Epithelial cell of prostate (primary cell): ENCODE data around the gene ITPK1.

ENCODE experiments used
- DNase-seq: peaks from one replicate; pipeline ENCODE4 v3.0.0-alpha.2; 2011; ENCODE audit warnings: low read depth, low spot score
- H3K27ac ChIP-seq: fragments of 450-650 bp; 2 replicates; pipeline ENCODE4 v1.5.1; 2017; ENCODE audit warnings: mild to moderate bottlenecking

The ITPK1 gene

GRCh38 chr14:93089521-93090269, 26.0 kb downstream of the ITPK1 start:
- no peak overlapping the region for H3K27ac ChIP-seq

DNA sequence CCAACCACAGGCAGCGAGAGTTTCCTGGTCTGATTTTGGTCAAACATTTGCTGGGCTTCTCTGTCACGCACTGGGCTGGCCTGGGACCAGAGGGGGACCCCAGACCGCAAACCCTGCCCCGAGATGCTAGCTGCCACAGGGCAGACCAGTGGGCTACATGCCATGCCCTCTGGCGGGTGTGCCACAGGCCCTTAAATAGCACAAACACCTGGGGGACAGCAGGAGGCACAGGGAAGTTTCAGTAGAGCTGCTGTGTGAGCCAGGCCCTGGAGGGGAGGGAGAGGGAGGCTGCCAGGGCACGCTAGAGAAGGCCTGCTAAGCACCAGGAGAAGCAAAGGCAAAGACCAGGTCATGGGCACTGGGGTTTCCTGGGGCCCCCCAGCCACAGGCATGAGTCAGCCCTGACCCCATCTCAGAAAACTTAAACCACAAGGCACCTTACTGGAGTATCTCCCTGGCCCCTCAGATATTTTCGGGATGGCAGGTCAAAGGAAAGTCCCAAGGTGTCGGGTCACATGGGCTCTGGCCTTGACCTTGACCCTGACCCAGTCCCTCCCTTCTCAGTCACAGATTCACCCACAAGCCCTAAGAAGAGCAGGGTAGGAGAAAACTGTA, 29.2 kb downstream of the ITPK1 start:
- no peak for DNase-seq
- H3K27ac ChIP-seq: peak overlapping the region; percentile 82

More at GRCh38 chr14:93089521-93090269, 26.0 kb downstream of the ITPK1 start:
- DNase-seq: no peak

DNA sequence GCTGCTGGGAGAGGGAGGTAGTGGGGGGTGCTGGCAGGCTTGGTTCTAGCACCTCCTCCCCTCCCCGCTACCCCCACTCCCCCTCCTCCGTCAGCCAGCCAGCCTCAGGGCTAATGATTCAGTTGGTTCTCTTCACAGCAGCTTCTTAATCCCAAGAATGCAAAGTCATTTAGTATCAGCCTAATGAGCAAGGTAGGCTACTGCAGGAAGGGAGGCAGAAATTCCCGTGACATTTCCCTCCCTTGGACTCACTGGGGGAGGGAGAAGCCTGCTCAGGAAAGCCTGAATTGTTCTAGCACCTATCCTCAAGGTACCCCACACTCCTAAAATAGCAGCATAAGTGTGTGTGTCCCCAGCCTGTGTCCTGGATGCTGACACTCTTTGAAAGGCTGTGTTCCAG, 29.8 kb downstream of the ITPK1 start:
- H3K27ac ChIP-seq: peak overlapping the region; percentile 82
- peak; percentile 34 for DNase-seq

DNA sequence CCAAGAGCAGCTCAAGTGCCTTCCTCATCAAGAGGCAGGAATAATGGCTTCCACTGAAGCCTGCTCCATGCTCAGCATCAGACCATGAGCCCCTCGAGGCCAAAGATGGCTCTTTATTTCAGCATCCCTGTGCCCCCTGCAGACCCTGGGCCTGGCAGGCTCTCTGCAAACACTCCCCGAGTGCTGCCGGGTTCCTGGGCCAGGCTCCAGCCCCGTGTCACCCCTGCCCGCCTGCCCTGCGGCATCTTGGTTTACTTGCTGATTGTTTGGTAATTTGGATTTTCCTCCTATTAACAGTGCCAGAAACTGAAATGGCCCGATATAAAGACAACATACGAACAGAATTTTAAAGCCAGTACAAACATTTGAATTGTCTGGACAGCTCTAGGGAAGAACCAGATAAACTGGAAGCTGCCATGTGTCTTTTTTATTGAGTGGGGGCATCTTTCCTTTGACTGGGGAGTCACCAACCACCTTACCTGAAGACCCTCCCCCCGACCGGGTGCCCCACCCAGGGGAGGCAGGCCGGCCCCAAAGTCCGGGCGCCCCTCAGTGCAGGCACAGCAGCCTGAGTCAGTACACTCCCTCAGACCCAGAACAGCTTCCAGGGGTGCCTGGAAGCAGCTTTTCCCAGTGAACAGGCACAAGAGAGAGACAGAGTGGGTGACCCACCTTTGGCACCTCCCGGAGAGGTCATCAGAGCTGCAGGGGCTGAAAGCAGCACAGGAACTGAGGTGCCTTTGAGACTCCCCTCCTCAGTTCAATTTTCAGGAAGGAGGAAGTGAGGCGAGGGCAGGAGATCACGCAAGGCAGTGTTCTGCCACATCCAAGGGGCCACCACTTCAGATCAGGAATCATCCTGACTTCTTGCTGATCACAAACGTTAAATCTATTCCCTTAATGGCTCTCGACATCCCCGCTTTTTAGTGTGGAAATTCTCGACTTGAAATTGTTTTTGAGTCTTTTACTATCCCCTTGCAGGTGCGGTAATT, 30.6 kb downstream of the ITPK1 start:
- DNase-seq: no peak
- peak overlapping the region; percentile 82 for H3K27ac ChIP-seq

- H3K27ac ChIP-seq: no peak overlapping the region
- no peak for DNase-seq
Measured at GRCh38 chr14:93084402-93084801, 31.3 kb downstream of the ITPK1 start.

DNA sequence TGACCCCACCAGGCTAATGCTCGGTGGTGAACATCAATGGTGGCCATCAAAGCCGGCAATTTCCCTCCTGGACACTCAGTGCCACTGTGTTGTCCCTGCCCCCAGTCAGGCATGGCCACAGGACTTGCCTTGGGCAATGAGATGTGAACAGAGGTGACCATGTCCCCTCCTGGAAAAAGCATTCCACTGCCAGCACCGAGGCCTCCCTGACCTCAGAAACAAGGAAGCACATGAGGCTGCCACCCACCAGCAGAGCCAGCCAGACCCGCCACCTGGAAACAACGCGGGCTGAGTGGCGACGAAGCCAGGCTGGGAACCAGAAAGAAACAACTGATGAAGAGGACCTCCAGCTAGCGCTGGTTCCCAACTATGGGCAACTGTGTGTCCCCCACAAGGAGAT, 31.8 kb downstream of the ITPK1 start:
- DNase-seq: no peak
- H3K27ac ChIP-seq: no peak overlapping the region

DNA sequence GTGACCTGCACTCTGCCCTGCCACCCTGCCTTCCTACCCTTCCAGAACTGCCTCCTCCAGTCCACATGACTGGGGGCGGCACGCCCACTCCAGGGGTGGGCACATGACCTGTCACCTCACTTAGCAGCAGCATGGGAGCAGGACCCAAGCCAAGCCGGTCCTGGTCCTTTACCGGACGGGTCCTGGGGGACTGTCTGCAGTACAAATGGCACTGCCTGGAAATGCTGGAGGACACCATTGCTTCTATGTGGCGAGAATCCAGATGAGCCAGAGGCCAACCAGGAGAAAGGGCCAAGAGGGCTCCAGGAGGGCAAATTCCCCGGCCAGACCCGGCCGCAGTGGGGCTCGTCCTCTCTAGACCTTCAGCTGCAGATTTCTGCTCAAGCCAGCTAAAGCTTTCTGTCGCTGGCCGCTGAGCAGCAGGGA, 33.1 kb downstream of the ITPK1 start:
- no peak for DNase-seq
- no peak overlapping the region for H3K27ac ChIP-seq

DNA sequence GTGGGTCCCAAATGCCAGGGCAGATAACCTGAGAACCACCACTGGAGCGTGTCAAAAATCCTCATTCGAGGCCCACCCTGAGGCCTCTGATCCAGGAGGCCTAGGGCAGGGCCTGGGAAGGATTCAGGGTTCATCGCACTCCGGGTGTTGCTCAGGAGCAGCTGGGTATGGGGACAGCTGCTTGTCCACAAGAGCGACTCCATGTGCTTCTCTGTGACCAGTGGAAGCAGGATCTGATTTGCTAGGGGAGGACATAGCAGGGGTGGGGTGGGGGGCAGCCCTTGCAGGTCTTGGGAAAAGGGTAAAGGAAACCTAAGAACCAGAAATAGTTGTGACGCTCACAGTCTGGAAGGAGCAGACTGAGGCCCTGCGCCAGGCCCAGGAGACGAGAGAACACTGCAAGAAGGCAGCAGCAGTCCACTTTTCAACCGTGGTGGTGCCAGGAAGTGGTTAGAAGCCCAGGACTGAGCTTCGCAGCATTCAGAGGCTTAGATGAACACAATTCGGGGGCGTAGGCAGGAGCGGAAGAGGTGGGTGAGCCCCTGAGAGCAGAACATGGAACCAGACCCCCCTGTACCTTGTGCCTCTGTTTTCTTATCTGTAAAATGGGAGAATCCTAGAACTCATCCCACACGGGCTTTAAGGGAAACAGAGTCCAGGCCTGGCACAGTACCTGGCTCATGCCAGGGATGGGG, 33.7 kb downstream of the ITPK1 start:
- DNase-seq: no peak
- H3K27ac ChIP-seq: no peak overlapping the region

GRCh38 chr14:93079865-93080403, 35.8 kb downstream of the ITPK1 start:
- no peak for DNase-seq

GRCh38 chr14:93079321-93079720, 36.4 kb downstream of the ITPK1 start:
- no peak for DNase-seq
- H3K27ac ChIP-seq: no peak overlapping the region

More at GRCh38 chr14:93079865-93080403, 35.8 kb downstream of the ITPK1 start:
- no peak overlapping the region for H3K27ac ChIP-seq

GRCh38 chr14:93078870-93079269, 36.9 kb downstream of the ITPK1 start:
- H3K27ac ChIP-seq: no peak overlapping the region
- DNase-seq: no peak

DNA sequence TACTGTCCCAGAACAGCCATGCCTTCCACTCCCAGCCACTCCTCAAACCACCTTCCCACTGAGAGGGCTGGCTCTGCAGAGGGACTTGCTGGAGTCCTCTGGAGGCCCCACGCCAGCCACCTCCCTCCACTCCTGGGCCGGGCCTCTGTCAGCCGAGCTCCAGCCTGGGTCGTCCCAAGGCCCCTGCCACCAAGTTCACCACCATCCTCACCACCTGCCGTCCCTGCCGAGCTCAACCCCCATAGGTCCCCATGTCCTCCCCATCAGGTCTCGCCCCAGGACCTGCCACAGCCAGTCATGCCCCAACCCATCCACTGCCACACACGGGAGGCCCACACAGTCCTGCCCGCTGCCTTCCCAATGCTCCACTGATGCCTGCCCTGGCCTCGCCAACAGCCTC, 39.0 kb downstream of the ITPK1 start:
- no peak overlapping the region for H3K27ac ChIP-seq
- DNase-seq: no peak

DNA sequence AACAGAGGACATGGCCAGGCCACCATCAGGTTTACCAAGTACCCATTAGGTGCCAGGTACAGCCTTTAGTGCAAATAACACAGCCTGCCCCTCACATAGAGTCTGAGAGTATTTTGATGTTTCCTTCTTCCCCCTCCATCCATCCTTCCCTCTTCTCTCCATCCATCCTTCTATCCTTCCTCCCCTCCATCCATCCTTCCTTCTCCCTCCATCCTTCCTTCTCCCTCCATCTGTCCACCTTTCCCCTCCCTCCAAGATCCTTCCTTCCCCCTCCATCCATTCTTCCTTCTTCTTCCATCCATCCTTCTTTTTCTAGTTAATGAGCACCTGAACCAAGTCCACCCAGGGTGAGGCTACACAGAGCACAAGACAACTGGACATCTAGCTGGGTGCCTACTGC, 39.8 kb downstream of the ITPK1 start:
- DNase-seq: no peak
- no peak overlapping the region for H3K27ac ChIP-seq

- no peak overlapping the region for H3K27ac ChIP-seq
- no peak for DNase-seq
Measured at GRCh38 chr14:93073910-93074769, 41.6 kb downstream of the ITPK1 start.

GRCh38 chr14:93073358-93073707, 42.4 kb downstream of the ITPK1 start:
- H3K27ac ChIP-seq: no peak overlapping the region
- no peak for DNase-seq

DNA sequence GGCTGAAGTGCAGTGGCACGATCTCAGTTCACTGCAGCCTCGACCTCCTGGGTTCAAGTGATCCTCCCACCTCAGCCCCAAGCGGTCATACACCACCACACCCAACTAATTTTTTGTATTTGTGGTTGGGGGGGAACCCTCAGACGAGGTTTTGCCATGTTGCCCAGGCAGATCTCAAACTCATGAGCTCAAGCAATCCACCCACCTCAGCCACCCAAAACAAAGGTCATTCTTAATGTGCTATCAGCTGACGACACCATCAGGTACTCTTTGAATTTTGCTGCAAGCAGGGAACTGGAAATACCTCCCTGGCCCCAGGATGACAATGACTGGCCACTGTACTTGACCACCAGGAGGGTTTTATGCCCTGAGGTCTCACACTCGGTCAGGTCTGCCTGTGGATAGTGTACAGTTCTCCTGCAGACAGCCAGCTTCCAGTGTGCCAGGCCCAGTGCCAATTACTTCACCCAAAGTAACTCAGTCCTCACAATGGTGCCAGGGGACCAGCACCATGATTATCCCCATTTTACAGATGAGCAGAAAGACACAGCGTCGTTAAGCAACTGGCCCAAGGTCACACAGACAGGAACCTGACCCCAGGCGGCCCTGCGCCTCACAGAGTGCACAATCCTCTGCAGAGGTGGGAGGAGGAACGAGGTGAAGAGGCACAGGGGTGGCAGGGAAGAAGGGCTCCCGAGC, 42.9 kb downstream of the ITPK1 start:
- no peak for DNase-seq
- H3K27ac ChIP-seq: no peak overlapping the region

DNA sequence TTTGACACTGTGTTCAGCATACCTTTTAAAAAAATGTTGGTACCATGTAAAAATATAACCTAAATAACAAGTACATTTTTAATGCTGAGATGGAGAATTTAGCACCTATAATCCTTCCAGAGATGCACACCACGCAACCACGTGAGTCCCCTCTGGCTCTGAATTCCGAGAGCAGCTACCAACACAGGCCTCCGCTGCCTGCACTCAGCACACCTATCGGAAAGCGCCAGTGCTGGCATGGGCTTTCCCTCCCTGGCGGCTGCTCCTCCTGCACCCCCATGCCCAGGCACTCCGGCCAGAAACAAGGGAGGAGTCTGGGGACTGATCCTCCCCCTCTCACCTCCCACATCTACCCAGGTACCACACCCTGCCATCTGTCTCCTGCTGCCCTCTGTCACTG, 47.0 kb downstream of the ITPK1 start:
- no peak for DNase-seq
- no peak overlapping the region for H3K27ac ChIP-seq

GRCh38 chr14:93067088-93067487, 48.6 kb downstream of the ITPK1 start:
- no peak for DNase-seq
- H3K27ac ChIP-seq: no peak overlapping the region
